GM06990 (cell line): ENCODE data around the gene CHRNB1.

Experiments used
- DNase-seq: peaks from one replicate; pipeline ENCODE4 v3.0.0-alpha.2; 2011; ENCODE audit not compliant: insufficient read length; ENCODE audit errors: extremely low read depth
- H3K27me3 ChIP-seq: replicated peaks from 2 replicates; pipeline ENCODE4 v1.6.0; 2011; ENCODE audit warnings: low read length; ENCODE audit not compliant: control insufficient read depth, insufficient read depth
- H3K36me3 ChIP-seq: 2 replicates; pipeline ENCODE4 v1.5.1; 2011; ENCODE audit warnings: low read length; ENCODE audit not compliant: control insufficient read depth, insufficient read depth
- H3K4me3 ChIP-seq: replicated peaks from 2 replicates; pipeline ENCODE4 v1.5.1; 2011; ENCODE audit warnings: low read depth, mild to moderate bottlenecking, control low read depth, low read length
- CTCF ChIP-seq: IDR thresholded peaks from 2 replicates; pipeline ENCODE4 v1.5.1; 2011; ENCODE audit warnings: low read length, control low read depth, mild to moderate bottlenecking, inconsistent platforms; ENCODE audit not compliant: insufficient read depth, poor library complexity, severe bottlenecking

The CHRNB1 gene

GRCh38 chr17:7440113-7440833 is 4.6 kb upstream of the CHRNB1 start:
- TF ChIP-seq CTCF: no peak
- DNase-seq: peak; percentile 58
- Histone ChIP-seq H3K27me3 (no peaks in the 10 kb centered on the region), H3K4me3 (peak overlapping the region; percentile 68), H3K36me3 (no peaks in the 10 kb centered on the region; the same call in 1 of the 2 replicates)

- DNase-seq: peak; percentile 53
- TF ChIP-seq CTCF: no peak
- H3K27me3 ChIP-seq: no peaks in the 10 kb centered on the region
- peak overlapping the region; percentile 68 for H3K4me3 ChIP-seq
- H3K36me3 ChIP-seq: no peaks in the 10 kb centered on the region; the same call in 1 of the 2 replicates
These were observed 4.0 kb upstream of the CHRNB1 start for GRCh38 chr17:7440834-7441195.

- no peak for DNase-seq
- Histone ChIP-seq H3K4me3 (no peak overlapping the region), H3K36me3 (no peaks in the 10 kb centered on the region; the same call in 1 of the 2 replicates), H3K27me3 (no peaks in the 10 kb centered on the region)
- TF ChIP-seq CTCF: no peak
These were observed 3.6 kb upstream of the CHRNB1 start for GRCh38 chr17:7441266-7441665.

GRCh38 chr17:7442142-7442541 is 2.7 kb upstream of the CHRNB1 start:
- TF ChIP-seq CTCF: no peak
- no peaks in the 10 kb centered on the region for H3K27me3 ChIP-seq
- no peak for DNase-seq
- no peaks in the 10 kb centered on the region; the same call in 1 of the 2 replicates for H3K36me3 ChIP-seq
- H3K4me3 ChIP-seq: no peak overlapping the region

GRCh38 chr17:7443499-7444485 is 1.1 kb upstream of the CHRNB1 start:
- H3K27me3 ChIP-seq: no peaks in the 10 kb centered on the region
- no peak overlapping the region for H3K4me3 ChIP-seq
- TF ChIP-seq CTCF: no peak
- no peak for DNase-seq
- no peaks in the 10 kb centered on the region for H3K36me3 ChIP-seq
